HL-60 (cell line): ENCODE results near the gene NPIPA8.
"Not testable (repeated sequence)": the region's sequence is repeated elsewhere in the genome, so short reads cannot be mapped to it uniquely, and the experiment has no call there.

Experiments used
- POLR2AphosphoS5 ChIP-seq: IDR thresholded peaks from 2 replicates; pipeline ENCODE4 v1.6.1; 2012; ENCODE audit warnings: low read depth
- TF ChIP-seq, protein P1 (sequence below): IDR thresholded peaks from one replicate; pipeline ENCODE4 v1.5.1; 2011; ENCODE audit warnings: low read length, control low read depth, inconsistent platforms; ENCODE audit not compliant: insufficient read depth
- TF ChIP-seq, protein P2 (sequence below): IDR thresholded peaks from 2 replicates; pipeline ENCODE4 v1.6.1; 2012; ENCODE audit warnings: low read depth; ENCODE audit not compliant: insufficient replicate concordance

DNA sequence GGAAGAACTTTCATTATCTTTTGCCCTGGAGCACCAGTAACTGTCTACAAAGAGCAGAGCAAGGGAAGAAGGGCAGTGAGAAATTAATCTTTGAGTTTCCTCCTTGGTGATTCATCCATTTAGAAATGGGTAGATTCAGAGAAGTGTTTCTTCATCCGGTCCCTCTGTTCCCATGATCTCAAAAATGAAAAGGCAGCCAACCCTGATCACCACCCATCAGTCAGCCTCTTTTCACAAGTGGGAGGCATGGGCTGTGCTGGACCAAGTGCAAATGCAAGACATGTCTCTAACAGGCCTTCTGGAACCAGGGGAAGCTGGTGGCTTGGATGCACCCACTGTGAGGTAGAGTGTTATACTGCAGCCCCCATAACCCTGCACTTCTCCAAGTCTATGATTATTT is 38.8 kb downstream of the NPIPA8 start:
- TF ChIP-seq, protein P1, sequence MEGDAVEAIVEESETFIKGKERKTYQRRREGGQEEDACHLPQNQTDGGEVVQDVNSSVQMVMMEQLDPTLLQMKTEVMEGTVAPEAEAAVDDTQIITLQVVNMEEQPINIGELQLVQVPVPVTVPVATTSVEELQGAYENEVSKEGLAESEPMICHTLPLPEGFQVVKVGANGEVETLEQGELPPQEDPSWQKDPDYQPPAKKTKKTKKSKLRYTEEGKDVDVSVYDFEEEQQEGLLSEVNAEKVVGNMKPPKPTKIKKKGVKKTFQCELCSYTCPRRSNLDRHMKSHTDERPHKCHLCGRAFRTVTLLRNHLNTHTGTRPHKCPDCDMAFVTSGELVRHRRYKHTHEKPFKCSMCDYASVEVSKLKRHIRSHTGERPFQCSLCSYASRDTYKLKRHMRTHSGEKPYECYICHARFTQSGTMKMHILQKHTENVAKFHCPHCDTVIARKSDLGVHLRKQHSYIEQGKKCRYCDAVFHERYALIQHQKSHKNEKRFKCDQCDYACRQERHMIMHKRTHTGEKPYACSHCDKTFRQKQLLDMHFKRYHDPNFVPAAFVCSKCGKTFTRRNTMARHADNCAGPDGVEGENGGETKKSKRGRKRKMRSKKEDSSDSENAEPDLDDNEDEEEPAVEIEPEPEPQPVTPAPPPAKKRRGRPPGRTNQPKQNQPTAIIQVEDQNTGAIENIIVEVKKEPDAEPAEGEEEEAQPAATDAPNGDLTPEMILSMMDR, result not testable (repeated sequence)
- TF ChIP-seq, protein P2, sequence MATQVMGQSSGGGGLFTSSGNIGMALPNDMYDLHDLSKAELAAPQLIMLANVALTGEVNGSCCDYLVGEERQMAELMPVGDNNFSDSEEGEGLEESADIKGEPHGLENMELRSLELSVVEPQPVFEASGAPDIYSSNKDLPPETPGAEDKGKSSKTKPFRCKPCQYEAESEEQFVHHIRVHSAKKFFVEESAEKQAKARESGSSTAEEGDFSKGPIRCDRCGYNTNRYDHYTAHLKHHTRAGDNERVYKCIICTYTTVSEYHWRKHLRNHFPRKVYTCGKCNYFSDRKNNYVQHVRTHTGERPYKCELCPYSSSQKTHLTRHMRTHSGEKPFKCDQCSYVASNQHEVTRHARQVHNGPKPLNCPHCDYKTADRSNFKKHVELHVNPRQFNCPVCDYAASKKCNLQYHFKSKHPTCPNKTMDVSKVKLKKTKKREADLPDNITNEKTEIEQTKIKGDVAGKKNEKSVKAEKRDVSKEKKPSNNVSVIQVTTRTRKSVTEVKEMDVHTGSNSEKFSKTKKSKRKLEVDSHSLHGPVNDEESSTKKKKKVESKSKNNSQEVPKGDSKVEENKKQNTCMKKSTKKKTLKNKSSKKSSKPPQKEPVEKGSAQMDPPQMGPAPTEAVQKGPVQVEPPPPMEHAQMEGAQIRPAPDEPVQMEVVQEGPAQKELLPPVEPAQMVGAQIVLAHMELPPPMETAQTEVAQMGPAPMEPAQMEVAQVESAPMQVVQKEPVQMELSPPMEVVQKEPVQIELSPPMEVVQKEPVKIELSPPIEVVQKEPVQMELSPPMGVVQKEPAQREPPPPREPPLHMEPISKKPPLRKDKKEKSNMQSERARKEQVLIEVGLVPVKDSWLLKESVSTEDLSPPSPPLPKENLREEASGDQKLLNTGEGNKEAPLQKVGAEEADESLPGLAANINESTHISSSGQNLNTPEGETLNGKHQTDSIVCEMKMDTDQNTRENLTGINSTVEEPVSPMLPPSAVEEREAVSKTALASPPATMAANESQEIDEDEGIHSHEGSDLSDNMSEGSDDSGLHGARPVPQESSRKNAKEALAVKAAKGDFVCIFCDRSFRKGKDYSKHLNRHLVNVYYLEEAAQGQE, result not testable (repeated sequence)
- TF ChIP-seq POLR2AphosphoS5, result not testable (repeated sequence)
